CD4-positive, alpha-beta T cell (primary cell): ENCODE results near the gene EVA1A. TPM values are rescaled to one million over a fixed set of nuclear protein-coding genes. Genes with fewer than 3 reads are reported as not detected.

Source experiments
- ATAC-seq: fragments of 200-7000 bp; cut with Tn5 transposase; one replicate; pipeline ENCODE4 v1.10.0; 2022; ENCODE audit warnings: mild to moderate bottlenecking; ENCODE audit not compliant: poor library complexity
- CTCF ChIA-PET: fragments of 350-600 bp; sonication (Branson Sonifier 250); formaldehyde crosslinking; loops from one replicate; lab custom pipeline; 2021; ENCODE audit warnings: antibody characterized with exemption, inconsistent platforms; lab: Charles Lee
- POLR2A ChIA-PET: fragments of 350-600 bp; sonication (Branson Sonifier 250); formaldehyde crosslinking; loops from one replicate; lab custom pipeline; 2021; ENCODE audit warnings: antibody characterized with exemption, inconsistent platforms; lab: Charles Lee
- DNase-seq, 14 experiments: peaks; one replicate each; pipeline ENCODE4 v3.0.0-alpha.2; 2013 to 2020; ENCODE audit warnings: mixed read lengths in 2 of 14
- H3K27ac ChIP-seq, 2 donors: one replicate each; pipeline versions ENCODE4 v1.5.1 to v1.7.0; 2013; ENCODE audit warnings: low read length in 2 of 2, low read depth in 1 of 2, mild to moderate bottlenecking in 1 of 2
- H3K27me3 ChIP-seq, 2 experiments: 1 replicate in 1 of 2; 2 replicates in 1 of 2; pipeline versions ENCODE4 v1.6.1 to v1.7.0; 2013; ENCODE audit warnings: low read length in 2 of 2, control low read depth in 1 of 2, mild to moderate bottlenecking in 1 of 2, moderate library complexity in 1 of 2; ENCODE audit not compliant: insufficient read depth in 2 of 2, control insufficient read depth in 1 of 2
- H3K36me3 ChIP-seq: one replicate; pipeline ENCODE4 v1.6.1; 2013; ENCODE audit warnings: low read length, control low read depth; ENCODE audit not compliant: insufficient read depth
- H3K4me1 ChIP-seq: one replicate; pipeline ENCODE4 v1.6.1; 2013; ENCODE audit warnings: low read length, control low read depth; ENCODE audit not compliant: insufficient read depth
- H3K4me3 ChIP-seq: one replicate; pipeline ENCODE4 v1.5.1; 2013; ENCODE audit warnings: mild to moderate bottlenecking, low read length, moderate library complexity
- H3K9me3 ChIP-seq, 2 experiments: 1 replicate in 1 of 2; 2 replicates in 1 of 2; pipeline versions ENCODE4 v1.6.1 to v1.7.0; 2013; ENCODE audit warnings: low read length in 2 of 2, mild to moderate bottlenecking in 2 of 2, control low read depth in 1 of 2, moderate library complexity in 1 of 2; ENCODE audit not compliant: control insufficient read depth in 1 of 2, insufficient read depth in 1 of 2
- H3K27ac Mint-ChIP-seq: one replicate; pipeline ENCODE4 v1.8.0; 2020; ENCODE audit warnings: mixed read lengths
- H3K27me3 Mint-ChIP-seq: one replicate; pipeline ENCODE4 v1.8.0; 2021; ENCODE audit warnings: mixed read lengths
- H3K36me3 Mint-ChIP-seq: one replicate; pipeline ENCODE4 v1.8.0; 2021; ENCODE audit warnings: low read depth, mixed read lengths
- H3K4me1 Mint-ChIP-seq: one replicate; pipeline ENCODE4 v1.8.0; 2021; ENCODE audit warnings: low read depth, mixed read lengths
- H3K4me3 Mint-ChIP-seq: one replicate; pipeline ENCODE4 v1.8.0; 2020; ENCODE audit warnings: mild to moderate bottlenecking, mixed read lengths
- H3K9me3 Mint-ChIP-seq: one replicate; pipeline ENCODE4 v1.8.0; 2020; ENCODE audit warnings: mixed read lengths
- CTCF ChIP-seq: fragments of 200-600 bp; IDR thresholded peaks from one replicate; pipeline ENCODE4 v1.8.0; 2022; ENCODE audit warnings: antibody characterized with exemption, mild to moderate bottlenecking
- intact Hi-C, 2 experiments: fragments of 100-400 bp; cut with DNase I in 1 of 2; cut with micrococcal nuclease in 1 of 2; formaldehyde crosslinking; loops; one replicate each; pipeline versions ENCODE4 v1.15.1 to v1.9.0; 2023 to 2025; cut with DNase I, micrococcal nuclease
- total RNA-seq, 174 experiments: library from RNA in 2 of 174; stranded (reverse) in 2 of 174; gene quantifications; one replicate each; pipeline ENCODE4 v1.2.3 and lab custom pipeline; 2021 to 2026

Gene EVA1A
- total RNA-seq, 2 experiments from 2014 or later: not detected

- Histone ChIP-seq H3K4me1 (no peaks in the 10 kb centered on the region), H3K4me3 (no peak overlapping the region), H3K27ac (no peak overlapping the region), H3K9me3 (no peaks in the 10 kb centered on the region), H3K36me3 (no peaks in the 10 kb centered on the region), H3K27me3 (peaks cover 0 to 10% of the 10 kb centered on the region in 2 experiments)
- no peaks in the 10 kb centered on the region for H3K9me3 Mint-ChIP-seq
- POLR2A ChIA-PET: no interaction called here
- DNase-seq (no peak), ATAC-seq (no peak)
- H3K27ac Mint-ChIP-seq: no peak overlapping the region
- CTCF ChIA-PET: no interaction called here
- H3K36me3 Mint-ChIP-seq: no peaks in the 10 kb centered on the region
- TF ChIP-seq CTCF: no peak
- peaks cover 43% of the 10 kb centered on the region for H3K27me3 Mint-ChIP-seq
- intact Hi-C loops: no loop called here
- no peaks in the 10 kb centered on the region for H3K4me1 Mint-ChIP-seq
- H3K4me3 Mint-ChIP-seq: no peak overlapping the region
These were observed 10.4 kb upstream of the EVA1A start for GRCh38 chr2:75570948-75571729.

GRCh38 chr2:75570024-75570947 is 9.5 kb upstream of the EVA1A start:
- no peaks in the 10 kb centered on the region for H3K36me3 Mint-ChIP-seq
- no peaks in the 10 kb centered on the region for H3K9me3 ChIP-seq
- no peaks in the 10 kb centered on the region for H3K4me1 ChIP-seq
- no peaks in the 10 kb centered on the region for H3K9me3 Mint-ChIP-seq
- H3K27me3 ChIP-seq: peaks cover 0 to 10% of the 10 kb centered on the region in 2 experiments
- DNase-seq: no peak
- intact Hi-C loops: no loop called here
- no peak for ATAC-seq
- H3K27ac Mint-ChIP-seq: no peak overlapping the region
- H3K4me1 Mint-ChIP-seq: no peaks in the 10 kb centered on the region
- no peak overlapping the region for H3K4me3 ChIP-seq
- ChIA-PET CTCF (no interaction called here), POLR2A (no interaction called here)
- no peak overlapping the region for H3K27ac ChIP-seq
- no peak overlapping the region for H3K4me3 Mint-ChIP-seq
- TF ChIP-seq CTCF: no peak
- H3K27me3 Mint-ChIP-seq: peaks cover 43% of the 10 kb centered on the region
- H3K36me3 ChIP-seq: no peaks in the 10 kb centered on the region

- Histone ChIP-seq H3K27ac (no peak overlapping the region), H3K4me3 (no peak overlapping the region), H3K9me3 (no peaks in the 10 kb centered on the region), H3K4me1 (no peaks in the 10 kb centered on the region), H3K36me3 (no peaks in the 10 kb centered on the region), H3K27me3 (peaks cover 4 to 10% of the 10 kb centered on the region in 2 experiments)
- ChIA-PET POLR2A (no interaction called here), CTCF (no interaction called here)
- ATAC-seq: no peak
- Mint-ChIP-seq H3K4me1 (no peaks in the 10 kb centered on the region), H3K27me3 (peaks cover 49% of the 10 kb centered on the region), H3K9me3 (no peaks in the 10 kb centered on the region), H3K4me3 (no peak overlapping the region), H3K36me3 (no peaks in the 10 kb centered on the region), H3K27ac (no peak overlapping the region)
- intact Hi-C loops: no loop called here
- no peak for TF ChIP-seq CTCF
- no peak for DNase-seq
These were observed 8.8 kb upstream of the EVA1A start for GRCh38 chr2:75569546-75569945.
